GM23338 (cell line): Measurements from ENCODE around the gene IRF1. TPM values are rescaled to one million over a fixed set of nuclear protein-coding genes. Genes with fewer than 3 reads are reported as not detected.

Source experiments
- ATAC-seq: fragments of 200-7000 bp; cut with Tn5 transposase; 3 replicates; pipeline ENCODE4 v1.9.1; 2020
- DNase-seq: peaks from one replicate; pipeline ENCODE4 v3.0.0-alpha.2; 2015; ENCODE audit warnings: low spot score
- H2AFZ ChIP-seq: fragments of 200-600 bp; sonication (generic); 2 replicates; pipeline ENCODE4 v1.8.0; 2016; ENCODE audit warnings: antibody characterized with exemption, mild to moderate bottlenecking, moderate library complexity
- H3F3A ChIP-seq: fragments of 200-600 bp; sonication (generic); replicated peaks from 2 replicates; pipeline ENCODE4 v1.8.0; 2017; ENCODE audit warnings: antibody characterized with exemption, mixed run types, low read depth
- H3K27ac ChIP-seq: fragments of 200-600 bp; sonication (generic); 2 replicates; pipeline ENCODE4 v1.6.1; 2016; ENCODE audit warnings: low read depth
- H3K27me3 ChIP-seq: fragments of 200-600 bp; sonication (generic); 2 replicates; pipeline ENCODE4 v1.8.0; 2016; ENCODE audit warnings: mild to moderate bottlenecking, mixed run types, moderate library complexity; ENCODE audit not compliant: insufficient read depth
- H3K36me3 ChIP-seq: fragments of 200-600 bp; sonication (generic); 2 replicates; pipeline ENCODE4 v1.8.0; 2016; ENCODE audit warnings: mild to moderate bottlenecking; ENCODE audit not compliant: insufficient read depth
- H3K4me1 ChIP-seq: fragments of 200-600 bp; sonication (generic); 2 replicates; pipeline ENCODE4 v1.8.0; 2016; ENCODE audit warnings: mild to moderate bottlenecking, moderate library complexity; ENCODE audit not compliant: insufficient read depth
- H3K4me2 ChIP-seq: fragments of 200-600 bp; sonication (generic); 2 replicates; pipeline ENCODE4 v1.7.1; 2017; ENCODE audit warnings: mixed run types
- H3K4me3 ChIP-seq: fragments of 200-600 bp; sonication (generic); 2 replicates; pipeline ENCODE4 v1.6.1; 2016; ENCODE audit warnings: mixed run types
- H3K79me2 ChIP-seq: fragments of 200-600 bp; sonication (generic); replicated peaks from 2 replicates; pipeline ENCODE4 v1.8.0; 2017; ENCODE audit warnings: mild to moderate bottlenecking; ENCODE audit not compliant: insufficient read depth
- H3K9me2 ChIP-seq: fragments of 200-600 bp; sonication (generic); 2 replicates; pipeline ENCODE4 v1.8.0; 2017; ENCODE audit not compliant: insufficient read depth
- H4K20me1 ChIP-seq: fragments of 200-600 bp; sonication (generic); replicated peaks from 2 replicates; pipeline ENCODE4 v1.8.0; 2017; ENCODE audit warnings: mild to moderate bottlenecking; ENCODE audit not compliant: insufficient read depth
- H3K27ac Mint-ChIP-seq: 2 replicates; pipeline ENCODE4 v1.8.0; 2020; ENCODE audit warnings: inconsistent platforms, mild to moderate bottlenecking, moderate library complexity, mixed read lengths
- H3K27me3 Mint-ChIP-seq: 3 replicates; pipeline ENCODE4 v1.8.0; 2022; ENCODE audit warnings: low read depth, mild to moderate bottlenecking, moderate library complexity, mixed read lengths, inconsistent platforms; ENCODE audit not compliant: insufficient read depth, poor library complexity
- H3K36me3 Mint-ChIP-seq: 3 replicates; pipeline ENCODE4 v1.8.0; 2021; ENCODE audit warnings: low read depth, mild to moderate bottlenecking, inconsistent platforms, moderate library complexity, mixed read lengths
- H3K4me1 Mint-ChIP-seq: 3 replicates; pipeline ENCODE4 v1.8.0; 2020; ENCODE audit warnings: mild to moderate bottlenecking, inconsistent platforms, mixed read lengths
- H3K4me3 Mint-ChIP-seq: 3 replicates; pipeline ENCODE4 v1.8.0; 2021; ENCODE audit warnings: moderate library complexity, mild to moderate bottlenecking, inconsistent platforms, mixed read lengths
- H3K9me3 Mint-ChIP-seq: 3 replicates; pipeline ENCODE4 v1.8.0; 2020; ENCODE audit warnings: moderate library complexity, mild to moderate bottlenecking, inconsistent platforms, mixed read lengths
- CREB1 ChIP-seq: fragments of 250-450 bp; sonication (Bioruptor Pico); IDR thresholded peaks from 2 replicates; pipeline ENCODE4 v1.5.0; 2020; ENCODE audit warnings: low read depth, mild to moderate bottlenecking, moderate library complexity
- EZH2 ChIP-seq: fragments of 200-600 bp; sonication (generic); IDR thresholded peaks from one replicate; pipeline ENCODE4 v1.8.0; 2017; ENCODE audit warnings: antibody characterized with exemption, mild to moderate bottlenecking, low read depth; ENCODE audit not compliant: unreplicated experiment
- EZH2phosphoT487 ChIP-seq: fragments of 200-600 bp; sonication (generic); IDR thresholded peaks from one replicate; pipeline ENCODE4 v1.8.1; 2018; ENCODE audit warnings: antibody characterized with exemption; ENCODE audit not compliant: unreplicated experiment
- JUNB ChIP-seq: IDR thresholded peaks from one replicate; pipeline ENCODE4 v1.6.1; 2016; ENCODE audit warnings: antibody characterized with exemption; ENCODE audit not compliant: unreplicated experiment
- NANOG ChIP-seq: IDR thresholded peaks from 2 replicates; pipeline ENCODE4 v1.6.1; 2016; ENCODE audit warnings: antibody characterized with exemption, borderline replicate concordance
- REST ChIP-seq: IDR thresholded peaks from one replicate; pipeline ENCODE4 v1.6.1; 2018; ENCODE audit warnings: antibody characterized with exemption; ENCODE audit not compliant: unreplicated experiment
- ZNF114 ChIP-seq: fragments of 250-450 bp; sonication (Bioruptor Pico); IDR thresholded peaks from 2 replicates; pipeline ENCODE4 v1.5.0; 2020; ENCODE audit warnings: mild to moderate bottlenecking, moderate library complexity
- ZNF331 ChIP-seq: fragments of 250-450 bp; sonication (Bioruptor Pico); IDR thresholded peaks from 2 replicates; pipeline ENCODE4 v1.5.0; 2020; ENCODE audit warnings: low read depth, mild to moderate bottlenecking, moderate library complexity
- polyA plus RNA-seq: library from polyadenylated mRNA; unstranded; fragments of >200 nt; fragmentation: Nextera tagmentation; extraction: Ambion mirVana; gene quantifications from 2 replicates; pipeline ENCODE4 v1.2.1, GENCODE V29; 2016
- total RNA-seq: library from RNA; depleted of rRNA; stranded (reverse); fragments of >200 nt; shearing (Covaris generic); gene quantifications from 2 replicates; pipeline ENCODE4 v1.2.3, GENCODE V29; 2014
- TF ChIP-seq, protein P1 (sequence below): IDR thresholded peaks from 2 replicates; pipeline ENCODE4 v1.6.1; 2016; ENCODE audit warnings: antibody characterized with exemption

Gene IRF1
- total and polyA plus RNA-seq, 2 experiments from 2014 or later = 6.9 to 8.6 TPM

GRCh38 chr5:132460846-132461568 is 29.6 kb downstream of the IRF1 start:
- Histone ChIP-seq H3K9me2 (no peaks in the 10 kb centered on the region), H3K27me3 (no peaks in the 10 kb centered on the region), H3K27ac (no peak overlapping the region), H3K4me2 (no peak overlapping the region), H4K20me1 (no peaks in the 10 kb centered on the region), H3F3A (0 out of 2 replicates have a peak, but pooled peaks cover 4% of the 10 kb centered on the region), H2AFZ (no peak overlapping the region), H3K4me1 (peaks cover 28% of the 10 kb centered on the region), H3K4me3 (no peak overlapping the region), H3K36me3 (no peaks in the 10 kb centered on the region), H3K79me2 (no peaks in the 10 kb centered on the region)
- peaks cover 6% of the 10 kb centered on the region for H3K27me3 Mint-ChIP-seq
- ATAC-seq (no peak), DNase-seq (no peak)
- no peak overlapping the region for H3K4me3 Mint-ChIP-seq
- H3K9me3 Mint-ChIP-seq = no peaks in the 10 kb centered on the region; the same call in 2 of the 3 replicates
- no peak overlapping the region for H3K27ac Mint-ChIP-seq
- no peak for TF ChIP-seq ZNF114
- TF ChIP-seq EZH2 = no peak
- TF ChIP-seq EZH2phosphoT487 = no peak
- no peak for TF ChIP-seq REST
- no peak for TF ChIP-seq ZNF331 (CRISPR knock-in tag)
- TF ChIP-seq JUNB = no peak
- TF ChIP-seq, protein P1, sequence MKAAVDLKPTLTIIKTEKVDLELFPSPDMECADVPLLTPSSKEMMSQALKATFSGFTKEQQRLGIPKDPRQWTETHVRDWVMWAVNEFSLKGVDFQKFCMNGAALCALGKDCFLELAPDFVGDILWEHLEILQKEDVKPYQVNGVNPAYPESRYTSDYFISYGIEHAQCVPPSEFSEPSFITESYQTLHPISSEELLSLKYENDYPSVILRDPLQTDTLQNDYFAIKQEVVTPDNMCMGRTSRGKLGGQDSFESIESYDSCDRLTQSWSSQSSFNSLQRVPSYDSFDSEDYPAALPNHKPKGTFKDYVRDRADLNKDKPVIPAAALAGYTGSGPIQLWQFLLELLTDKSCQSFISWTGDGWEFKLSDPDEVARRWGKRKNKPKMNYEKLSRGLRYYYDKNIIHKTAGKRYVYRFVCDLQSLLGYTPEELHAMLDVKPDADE = no peak
- TF ChIP-seq CREB1 = no peak
- TF ChIP-seq NANOG = no peak
- H3K36me3 Mint-ChIP-seq = no peaks in the 10 kb centered on the region; the same call in 2 of the 3 replicates
- peaks cover 39% of the 10 kb centered on the region for H3K4me1 Mint-ChIP-seq
